ENCODE measurements around the gene ABCD2. TPM values are rescaled to one million over a fixed set of nuclear protein-coding genes. Genes with fewer than 3 reads are reported as not detected.

Gene ABCD2
- total and polyA plus RNA-seq, 2 donors (not counting 3 experiments of a cell fraction or from before 2014, with no cell fraction given): not detected

DNA sequence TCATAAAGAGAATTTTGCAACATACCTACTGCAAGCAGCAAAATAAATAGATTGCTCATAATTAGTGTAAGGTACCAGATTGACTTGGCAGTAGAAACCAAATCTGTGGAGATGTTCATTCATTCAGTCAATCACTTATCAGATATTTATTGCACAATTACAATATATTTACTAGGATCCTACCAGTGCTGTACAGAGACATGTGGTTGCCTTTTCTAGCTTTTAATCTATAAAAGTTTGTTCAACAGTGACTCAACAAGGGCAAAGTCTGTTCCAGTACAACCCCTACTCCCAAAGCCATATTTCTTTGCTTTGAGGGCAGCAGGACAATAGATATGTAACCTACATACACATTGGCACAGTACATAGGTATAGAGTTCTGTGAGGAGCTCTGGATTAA is 27.3 kb downstream of the ABCD2 start:
- TF ChIP-seq MYC (IDR thresholded peaks at IDR 0.05; ENCODE audit: low read depth, low read length) (no peak), POLR2A (IDR thresholded peaks at IDR 0.05; ENCODE audit: low read depth, low read length) (no peak), JUN (IDR thresholded peaks at IDR 0.05; ENCODE audit: borderline replicate concordance, insufficient read depth, insufficient read length, low read depth) (no peak), POLR2AphosphoS5 (IDR thresholded peaks at IDR 0.05; ENCODE audit: insufficient read depth, low read depth, low read length) (no peak), EZH2 (IDR thresholded peaks at IDR 0.05; ENCODE audit: borderline replicate concordance, low read depth, low read length, severe bottlenecking) (no peak), GATA2 (IDR thresholded peaks at IDR 0.05; ENCODE audit: insufficient read depth, insufficient read length, low read depth, low read length) (no peak), FOS (IDR thresholded peaks at IDR 0.05; ENCODE audit: borderline replicate concordance, insufficient read depth, low read length) (no peak)
- TF ChIP-seq, protein P1, sequence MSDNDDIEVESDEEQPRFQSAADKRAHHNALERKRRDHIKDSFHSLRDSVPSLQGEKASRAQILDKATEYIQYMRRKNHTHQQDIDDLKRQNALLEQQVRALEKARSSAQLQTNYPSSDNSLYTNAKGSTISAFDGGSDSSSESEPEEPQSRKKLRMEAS (IDR thresholded peaks at IDR 0.05; ENCODE audit: insufficient read depth, insufficient read length): no peak
- TF ChIP-seq, protein P2, sequence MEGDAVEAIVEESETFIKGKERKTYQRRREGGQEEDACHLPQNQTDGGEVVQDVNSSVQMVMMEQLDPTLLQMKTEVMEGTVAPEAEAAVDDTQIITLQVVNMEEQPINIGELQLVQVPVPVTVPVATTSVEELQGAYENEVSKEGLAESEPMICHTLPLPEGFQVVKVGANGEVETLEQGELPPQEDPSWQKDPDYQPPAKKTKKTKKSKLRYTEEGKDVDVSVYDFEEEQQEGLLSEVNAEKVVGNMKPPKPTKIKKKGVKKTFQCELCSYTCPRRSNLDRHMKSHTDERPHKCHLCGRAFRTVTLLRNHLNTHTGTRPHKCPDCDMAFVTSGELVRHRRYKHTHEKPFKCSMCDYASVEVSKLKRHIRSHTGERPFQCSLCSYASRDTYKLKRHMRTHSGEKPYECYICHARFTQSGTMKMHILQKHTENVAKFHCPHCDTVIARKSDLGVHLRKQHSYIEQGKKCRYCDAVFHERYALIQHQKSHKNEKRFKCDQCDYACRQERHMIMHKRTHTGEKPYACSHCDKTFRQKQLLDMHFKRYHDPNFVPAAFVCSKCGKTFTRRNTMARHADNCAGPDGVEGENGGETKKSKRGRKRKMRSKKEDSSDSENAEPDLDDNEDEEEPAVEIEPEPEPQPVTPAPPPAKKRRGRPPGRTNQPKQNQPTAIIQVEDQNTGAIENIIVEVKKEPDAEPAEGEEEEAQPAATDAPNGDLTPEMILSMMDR (IDR thresholded peaks at IDR 0.05; ENCODE audit: extremely low read depth in 1 of 2, insufficient read depth in 1 of 2, low read depth in 1 of 2, low read length in 2 of 2): no peak
- no TSS peak for BruUV-seq (replicated peaks)
- FAIRE-seq: no peak
- H4K20me1 ChIP-seq (replicated peaks; ENCODE audit: control insufficient read depth, extremely low read depth, insufficient read depth, low read length): no peaks in the 10 kb centered on the region
- H3K9me3 ChIP-seq (replicated peaks; ENCODE audit: control insufficient read depth, insufficient read depth, low read length): no peaks in the 10 kb centered on the region
- no peaks in the 10 kb centered on the region for H3K9me1 ChIP-seq (replicated peaks; ENCODE audit: control insufficient read depth, extremely low read depth, insufficient read depth, low read length)
- CTCF ChIA-PET: interaction anchor here (1.2 kb wide), 1 partner anchor 27 kb away, joined by 3 read pairs; the partner anchor contains the start of gene ABCD2
- H3K79me2 ChIP-seq (ENCODE audit: control insufficient read depth, insufficient read depth, low read length): no peaks in the 10 kb centered on the region
- H3K4me1 ChIP-seq (ENCODE audit: control insufficient read depth, extremely low read depth, insufficient read depth, low read length): no peaks in the 10 kb centered on the region
- H2AFZ ChIP-seq (ENCODE audit: low read depth, low read length): no peak overlapping the region
- no peak for DNase-seq (ENCODE audit: low read depth, low spot score)
- no peak overlapping the region for H3K4me2 ChIP-seq (ENCODE audit: insufficient read depth, low read length)
- peaks cover 0 to 3% of the 10 kb centered on the region in 2 experiments for H3K27me3 ChIP-seq (ENCODE audit: control insufficient read depth in 2 of 2, insufficient read depth in 2 of 2, low read length in 2 of 2)
- H3K4me3 ChIP-seq (replicated peaks in 1 of 3; ENCODE audit: insufficient read depth in 1 of 3, low read depth in 1 of 3, low read length in 3 of 3): no peak overlapping the region
- POLR2A ChIA-PET: no interaction called here
- dilution Hi-C loops (cut with MboI; ENCODE audit: extremely low pct_ligation_motif_present, low sequenced_read_pairs): no loop called here
- no peak overlapping the region for H3K27ac ChIP-seq (ENCODE audit: insufficient read depth, low read depth, low read length)
- intact Hi-C loops (cut with micrococcal nuclease): no loop called here
- no peaks in the 10 kb centered on the region for H3K36me3 ChIP-seq (ENCODE audit: control insufficient read depth in 2 of 2, extremely low read depth in 1 of 2, insufficient read depth in 2 of 2, low read length in 2 of 2)
- no peak overlapping the region for H3K9ac ChIP-seq (replicated peaks; ENCODE audit: extremely low read depth, insufficient read depth, low read length)
